GM19467 (cell line): ENCODE data around the gene CFDP1.
"Not testable (repeated sequence)": the region's sequence is repeated elsewhere in the genome, so short reads cannot be mapped to it uniquely, and the experiment has no call there.

Source experiments
- ATAC-seq: cut with Tn5 transposase; IDR thresholded peaks from one replicate; pipeline ENCODE4 v1.9.1; 2021; ENCODE audit warnings: mild to moderate bottlenecking, moderate library complexity; ENCODE audit not compliant: unreplicated experiment

Gene CFDP1

DNA sequence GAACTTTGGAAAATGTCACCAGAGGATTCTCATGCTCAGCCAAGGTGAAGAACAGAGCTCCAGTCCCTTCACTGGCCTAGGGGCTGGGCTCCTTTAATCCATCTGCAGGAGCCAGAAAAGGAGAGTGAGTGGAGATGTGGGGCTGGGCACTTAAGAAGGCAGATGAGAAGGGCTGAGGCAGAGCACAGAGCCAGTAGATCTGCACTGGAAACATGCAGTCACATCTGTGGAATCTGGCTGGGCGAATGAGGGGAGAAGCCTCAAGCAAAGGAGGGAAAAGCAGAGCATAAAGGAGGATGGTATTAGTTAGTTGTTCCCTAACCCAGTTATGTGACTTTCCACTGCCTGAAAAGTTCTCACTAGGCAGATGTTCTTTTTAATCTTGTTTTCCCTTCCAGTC is 131.5 kb downstream of the CFDP1 start:
- no peak for ATAC-seq

DNA sequence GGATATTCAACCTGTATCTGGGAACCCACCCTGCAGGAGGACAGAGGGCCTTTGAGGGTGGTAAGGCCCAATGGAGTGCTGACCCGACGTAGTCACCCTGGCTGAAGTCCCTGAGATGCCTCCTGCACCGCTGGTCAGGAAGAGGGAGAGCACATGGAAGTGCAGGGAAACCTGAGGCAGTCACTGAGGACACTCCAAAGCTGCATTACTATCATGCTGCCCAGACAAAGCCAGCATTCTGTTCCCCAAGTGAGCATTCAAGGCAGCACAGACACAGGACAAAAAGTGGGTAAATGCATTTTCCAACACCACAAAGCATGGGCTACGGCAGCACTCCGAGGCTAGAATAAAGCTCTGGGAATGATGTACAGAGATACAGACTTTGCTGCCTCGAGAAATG is 135.0 kb downstream of the CFDP1 start:
- no peak for ATAC-seq

DNA sequence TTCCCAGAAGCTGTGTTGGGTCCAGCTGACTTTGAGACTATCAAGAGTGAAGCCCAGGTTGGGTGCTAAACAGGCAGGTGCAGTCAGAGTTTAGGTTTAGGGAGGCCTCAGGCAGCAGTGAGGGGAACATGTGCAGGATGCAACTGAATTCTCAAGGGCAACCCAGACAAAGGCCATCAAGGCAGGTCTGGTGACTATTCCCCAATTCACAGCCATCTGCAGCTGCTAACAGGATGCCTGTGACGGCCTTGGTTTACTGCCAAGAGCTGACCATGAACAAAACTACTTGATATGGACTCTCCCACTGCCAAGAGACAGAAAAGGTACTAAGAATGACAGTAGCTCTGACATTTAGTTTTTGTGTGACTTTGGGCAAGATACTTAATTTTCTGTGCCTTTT is 136.7 kb downstream of the CFDP1 start:
- ATAC-seq = no peak

DNA sequence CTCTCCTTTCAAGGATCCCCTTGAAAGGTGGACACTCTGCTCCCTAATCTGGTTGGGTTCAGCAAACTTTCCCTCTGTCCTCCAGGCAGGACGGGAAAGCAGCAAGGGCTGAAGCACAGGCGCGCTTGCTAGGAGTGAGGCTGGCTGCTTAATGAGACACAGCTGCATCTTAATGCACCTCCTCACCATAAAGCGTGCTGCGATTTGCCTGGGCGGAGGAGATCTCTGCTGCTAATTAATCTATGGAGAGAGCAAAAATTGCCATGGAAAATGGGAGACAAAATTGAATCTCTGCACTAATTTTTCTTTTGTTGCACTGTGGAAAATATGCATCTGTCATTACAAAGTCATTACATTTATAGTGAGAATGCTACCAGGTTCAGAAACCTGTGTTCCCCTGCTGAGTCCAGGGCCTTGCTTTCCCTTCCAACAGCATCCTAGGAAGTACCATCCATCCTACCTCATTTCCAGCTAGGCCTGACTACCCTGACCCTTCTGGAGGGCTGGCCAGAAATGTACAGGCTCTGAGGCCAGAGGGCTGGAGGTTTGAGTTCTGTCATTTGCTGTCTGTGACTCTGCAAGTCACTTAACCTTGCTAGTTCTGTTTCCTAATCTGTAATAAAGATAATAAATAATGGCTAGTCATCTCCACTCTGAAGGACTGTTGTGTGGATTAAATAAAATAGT is 138.4 kb downstream of the CFDP1 start:
- no peak for ATAC-seq

DNA sequence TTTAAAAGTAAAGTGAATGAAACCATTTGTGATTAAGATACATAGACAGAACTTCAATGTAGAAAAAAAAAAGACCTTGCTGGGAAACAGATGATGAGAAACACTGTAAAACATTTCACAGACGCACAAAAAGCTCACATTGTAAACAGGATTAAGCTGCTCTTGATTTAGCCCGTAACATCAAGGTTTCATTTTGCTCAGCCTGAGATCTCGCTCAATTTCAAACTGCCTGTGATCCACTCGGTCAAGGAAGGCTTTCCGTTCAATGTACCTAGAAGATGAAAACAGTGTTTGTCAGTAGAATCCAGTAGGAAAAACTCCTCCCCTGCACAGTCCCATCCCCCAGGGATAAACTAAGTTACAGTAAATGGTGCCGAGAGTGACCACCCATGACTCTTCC is 139.5 kb downstream of the CFDP1 start:
- ATAC-seq = no peak

DNA sequence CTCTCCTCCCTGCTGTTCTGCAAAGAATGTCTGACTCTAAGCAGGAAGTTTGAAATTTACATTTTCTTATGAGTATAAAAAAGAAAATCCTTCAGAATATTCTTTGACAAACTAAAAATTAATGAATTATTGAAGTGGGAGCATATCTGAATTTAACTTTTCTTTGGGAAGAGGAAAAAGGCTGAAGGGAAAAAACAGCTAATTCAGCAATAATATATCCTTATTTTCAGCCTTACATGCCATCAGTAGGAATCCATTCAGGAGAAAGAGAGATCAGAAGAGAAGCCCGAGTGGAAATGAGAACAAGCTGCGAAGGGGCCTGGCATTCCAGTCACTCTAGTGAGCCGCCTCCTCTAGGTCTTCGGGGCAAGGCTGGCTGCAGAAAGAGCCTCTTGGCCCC is 140.1 kb downstream of the CFDP1 start:
- no peak for ATAC-seq

DNA sequence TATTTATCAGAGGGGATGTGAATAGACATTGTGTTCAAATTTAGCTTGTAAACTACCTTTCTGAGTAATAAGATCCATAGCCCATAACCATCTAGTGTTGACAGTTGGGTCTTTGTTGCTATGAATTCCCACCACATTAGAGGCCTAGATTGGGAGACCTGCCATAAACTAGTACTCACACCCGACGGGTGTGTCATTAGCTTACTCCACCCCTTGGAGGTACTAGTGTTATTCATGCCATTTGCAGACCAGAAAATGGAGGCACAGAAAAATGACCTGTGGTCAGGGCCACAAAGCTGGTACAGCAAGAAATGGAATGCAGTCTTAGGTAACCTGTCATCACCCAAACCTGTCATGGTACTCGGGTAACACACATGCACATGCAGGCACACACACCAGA is 140.6 kb downstream of the CFDP1 start:
- ATAC-seq = no peak

DNA sequence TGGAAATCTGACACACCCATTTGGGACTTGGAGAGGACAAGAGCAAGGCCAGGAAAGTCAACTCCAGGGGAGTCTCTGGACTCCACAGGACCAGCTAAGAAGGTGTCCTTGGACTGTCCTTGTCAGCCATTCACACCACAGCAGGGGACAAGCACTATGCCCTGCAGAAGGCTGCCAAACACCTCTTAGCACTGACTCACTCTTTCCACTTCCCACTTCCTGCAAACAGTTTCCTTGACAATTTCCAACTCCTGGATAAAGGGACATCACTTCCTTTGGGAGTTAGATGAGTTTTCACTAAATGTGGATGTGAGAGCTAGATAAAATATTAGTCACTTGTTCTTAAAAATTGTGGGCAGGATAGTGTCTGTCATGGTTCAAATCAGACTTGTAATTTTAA is 144.1 kb downstream of the CFDP1 start:
- ATAC-seq = no peak

DNA sequence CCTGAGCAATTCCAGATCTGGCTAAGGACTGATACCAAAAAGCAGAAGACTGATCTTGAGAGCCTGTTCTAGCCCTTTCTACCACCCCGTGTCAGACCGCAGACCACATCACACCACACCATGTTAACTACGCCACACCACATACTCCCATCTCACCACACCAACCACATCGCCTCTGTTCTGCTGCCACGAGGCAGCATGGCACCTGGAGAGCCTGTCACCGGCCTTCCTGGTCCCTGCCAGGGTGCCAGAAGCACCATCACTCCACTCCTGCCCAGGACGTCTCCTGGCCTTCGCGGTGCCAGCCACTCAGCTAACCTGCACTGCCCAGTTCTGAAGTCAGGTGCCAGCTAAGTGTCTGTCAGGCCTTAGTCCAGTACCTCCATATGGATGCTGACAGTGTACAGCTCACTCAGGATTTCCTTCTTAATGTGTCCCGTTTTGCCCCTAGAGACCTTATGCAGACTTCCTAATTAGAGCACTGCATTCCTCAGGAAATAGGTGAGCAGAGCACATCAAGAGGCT is 144.6 kb downstream of the CFDP1 start:
- no peak for ATAC-seq

DNA sequence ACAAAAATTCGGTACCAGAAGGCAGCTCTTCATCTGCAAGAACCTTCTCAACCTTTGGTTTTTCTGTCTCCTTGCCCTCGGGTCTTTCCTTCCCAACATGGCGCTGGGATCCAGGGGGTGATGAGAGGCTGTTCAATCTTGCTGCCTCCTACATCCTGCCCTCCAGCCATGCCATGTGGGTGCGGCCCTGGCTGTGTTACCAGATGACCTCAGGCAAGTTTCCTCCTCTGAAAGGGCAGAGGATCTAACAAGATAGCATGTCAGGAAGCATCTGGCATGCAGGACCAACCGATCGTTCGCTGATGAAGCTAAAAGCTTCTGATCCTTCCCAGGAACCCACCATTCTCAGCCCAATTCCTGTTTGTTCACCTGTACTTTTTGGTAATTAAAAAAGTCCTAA is 145.1 kb downstream of the CFDP1 start:
- ATAC-seq = no peak

DNA sequence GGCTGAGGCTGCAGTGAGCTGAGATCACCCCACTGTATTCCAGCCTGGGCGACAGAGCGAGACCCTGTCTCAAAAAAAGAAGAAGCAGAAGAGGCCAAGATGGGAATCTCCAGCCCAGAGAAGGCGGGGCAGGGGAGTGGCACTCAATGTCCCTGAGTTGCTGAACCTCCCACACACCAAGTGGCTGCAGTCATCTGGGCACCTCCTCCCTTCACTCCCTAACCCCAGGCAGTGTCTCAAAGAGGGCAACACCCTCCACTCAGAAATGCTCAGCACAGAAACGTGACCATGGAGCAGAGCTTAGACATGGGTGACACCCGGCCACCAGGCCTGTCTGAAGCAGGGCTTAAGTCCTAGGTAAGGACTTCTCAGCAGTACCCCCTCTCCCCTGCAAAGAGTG is 145.6 kb downstream of the CFDP1 start:
- no peak for ATAC-seq

DNA sequence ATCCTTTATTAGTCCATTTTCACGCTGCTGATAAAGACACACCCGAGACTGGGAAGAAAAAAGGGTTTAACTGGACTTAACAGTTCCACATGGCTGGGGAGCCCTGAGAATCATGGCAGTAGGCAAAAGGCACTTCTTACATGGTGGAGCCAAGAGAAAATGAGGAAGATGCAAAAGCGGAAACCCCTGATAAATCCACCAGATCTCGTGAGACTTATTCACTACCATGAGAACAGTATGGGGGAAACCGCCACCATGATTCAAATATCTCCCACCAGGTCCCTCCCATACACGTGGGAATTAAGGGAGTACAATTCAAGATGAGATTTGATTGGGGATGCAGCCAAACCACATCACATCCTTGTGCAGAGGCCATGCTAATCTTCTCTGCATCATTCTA is 146.9 kb downstream of the CFDP1 start:
- ATAC-seq = no peak

DNA sequence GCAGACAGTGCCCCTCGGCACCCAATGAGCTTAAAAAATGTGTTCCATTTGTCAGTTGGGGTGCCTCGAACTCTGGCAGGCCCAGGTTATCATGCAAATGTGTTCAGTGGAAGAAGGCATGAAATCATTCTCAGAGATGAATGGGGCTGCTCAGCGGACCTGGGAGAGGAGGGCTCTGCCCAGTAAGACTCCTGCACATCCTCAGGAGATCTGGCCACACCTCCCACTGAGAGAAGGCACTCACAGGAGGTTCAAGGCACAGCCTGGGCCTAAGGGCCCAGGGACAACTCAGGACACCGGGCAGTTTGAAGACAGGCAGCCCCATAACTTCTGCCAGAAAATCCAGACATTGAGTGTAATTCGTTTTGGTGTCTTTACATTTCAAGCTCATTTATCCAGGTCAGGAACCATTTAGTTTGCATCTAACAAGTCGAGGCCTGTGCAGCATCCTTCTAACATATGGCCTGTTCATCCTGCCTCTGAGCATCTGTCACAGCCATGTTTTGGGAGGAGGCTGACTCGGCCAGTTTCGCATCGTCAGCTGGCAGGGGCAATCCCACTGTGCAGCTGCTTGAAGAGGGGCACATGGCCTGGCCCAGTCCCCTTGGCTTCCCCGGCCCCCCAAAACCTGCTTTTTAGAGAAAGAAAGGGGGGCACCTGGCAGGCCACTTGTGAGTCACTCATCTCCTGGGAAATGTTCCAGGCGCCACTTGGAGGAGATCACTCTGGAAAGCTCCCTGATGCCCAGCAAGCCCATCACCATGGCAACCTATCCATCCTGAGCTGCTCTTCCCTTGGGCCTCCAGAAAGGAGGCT is 150.6 kb downstream of the CFDP1 start:
- no peak for ATAC-seq

DNA sequence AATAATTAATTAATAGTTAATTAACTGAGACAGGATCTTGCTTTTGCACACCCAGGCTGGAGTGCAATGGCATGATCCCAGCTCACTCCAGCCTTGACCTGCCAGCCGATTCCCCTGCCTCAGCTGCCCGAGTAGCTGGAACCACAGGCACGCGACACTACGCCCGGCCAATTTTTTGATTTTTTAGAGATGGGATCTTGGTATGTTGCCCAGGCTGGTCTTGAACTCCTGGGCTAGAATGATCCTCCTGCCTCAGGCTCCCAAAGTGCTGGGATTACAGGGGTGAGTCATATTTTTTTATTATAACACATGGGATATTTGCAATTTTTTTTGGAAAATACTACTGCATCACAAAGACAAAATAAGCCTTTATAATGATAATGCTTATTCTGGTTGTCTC is 151.5 kb downstream of the CFDP1 start:
- ATAC-seq = no peak

DNA sequence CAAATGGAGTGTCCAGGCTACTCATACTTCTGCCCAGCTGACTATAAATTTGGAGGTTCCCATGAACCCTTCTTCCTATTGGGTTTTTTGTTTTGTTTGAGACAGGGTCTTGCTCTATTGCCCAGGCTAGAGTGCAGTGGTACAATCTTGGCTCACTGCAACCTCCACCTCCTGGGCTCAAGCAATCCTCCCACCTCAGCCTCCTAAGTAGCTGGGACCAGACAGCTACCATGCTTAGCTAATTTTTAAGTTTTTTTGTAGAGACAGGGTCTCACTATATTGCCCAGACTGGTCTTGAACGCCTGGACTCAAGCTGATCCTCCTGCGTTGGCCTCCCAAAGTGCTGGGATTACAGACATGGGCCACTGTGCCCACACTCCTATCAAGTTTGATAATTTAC is 152.3 kb downstream of the CFDP1 start:
- not testable (repeated sequence) for ATAC-seq

DNA sequence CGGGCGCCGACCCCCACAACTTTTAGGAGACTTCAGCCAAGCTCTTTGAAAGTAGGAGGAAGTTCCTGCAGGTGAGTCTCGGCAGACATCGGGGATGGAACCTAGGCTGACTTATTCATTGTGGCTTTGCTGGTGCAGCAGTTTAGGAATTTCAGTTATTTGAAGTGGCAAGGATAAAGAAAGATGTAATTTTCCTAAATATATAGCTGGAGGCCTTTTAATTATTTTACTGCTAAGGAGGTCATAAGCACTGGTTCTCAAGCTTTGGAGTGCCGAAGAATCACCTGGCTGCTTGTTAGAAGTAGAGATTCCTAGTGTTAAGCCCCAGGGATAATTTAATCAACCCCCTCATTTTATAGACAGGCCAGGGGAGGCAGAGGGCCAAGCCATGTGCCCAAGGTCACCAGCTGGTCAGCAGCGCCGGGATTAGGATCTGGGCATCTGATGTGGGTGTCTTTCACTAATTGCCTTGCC is 152.9 kb downstream of the CFDP1 start:
- ATAC-seq = no peak

DNA sequence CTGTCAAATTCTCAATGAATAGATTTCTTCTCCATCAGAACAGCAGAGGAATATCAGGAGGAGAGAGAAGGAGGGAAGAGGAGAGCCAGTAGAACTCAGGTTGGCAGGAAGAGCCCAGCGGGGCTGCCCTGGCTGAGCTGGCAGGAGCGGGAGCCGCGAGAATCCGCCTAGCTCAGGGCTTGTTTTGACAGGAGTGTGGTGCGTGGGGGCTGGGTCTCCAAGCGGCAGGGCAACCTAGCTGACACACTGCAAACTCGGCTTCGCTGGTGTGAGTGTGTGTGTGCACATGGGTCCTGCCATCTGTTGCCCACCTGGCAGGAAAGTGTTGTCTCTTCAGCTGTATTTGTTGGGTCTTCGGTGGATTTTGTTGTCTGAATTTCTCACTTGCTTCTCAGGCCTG is 154.0 kb downstream of the CFDP1 start:
- ATAC-seq = no peak

DNA sequence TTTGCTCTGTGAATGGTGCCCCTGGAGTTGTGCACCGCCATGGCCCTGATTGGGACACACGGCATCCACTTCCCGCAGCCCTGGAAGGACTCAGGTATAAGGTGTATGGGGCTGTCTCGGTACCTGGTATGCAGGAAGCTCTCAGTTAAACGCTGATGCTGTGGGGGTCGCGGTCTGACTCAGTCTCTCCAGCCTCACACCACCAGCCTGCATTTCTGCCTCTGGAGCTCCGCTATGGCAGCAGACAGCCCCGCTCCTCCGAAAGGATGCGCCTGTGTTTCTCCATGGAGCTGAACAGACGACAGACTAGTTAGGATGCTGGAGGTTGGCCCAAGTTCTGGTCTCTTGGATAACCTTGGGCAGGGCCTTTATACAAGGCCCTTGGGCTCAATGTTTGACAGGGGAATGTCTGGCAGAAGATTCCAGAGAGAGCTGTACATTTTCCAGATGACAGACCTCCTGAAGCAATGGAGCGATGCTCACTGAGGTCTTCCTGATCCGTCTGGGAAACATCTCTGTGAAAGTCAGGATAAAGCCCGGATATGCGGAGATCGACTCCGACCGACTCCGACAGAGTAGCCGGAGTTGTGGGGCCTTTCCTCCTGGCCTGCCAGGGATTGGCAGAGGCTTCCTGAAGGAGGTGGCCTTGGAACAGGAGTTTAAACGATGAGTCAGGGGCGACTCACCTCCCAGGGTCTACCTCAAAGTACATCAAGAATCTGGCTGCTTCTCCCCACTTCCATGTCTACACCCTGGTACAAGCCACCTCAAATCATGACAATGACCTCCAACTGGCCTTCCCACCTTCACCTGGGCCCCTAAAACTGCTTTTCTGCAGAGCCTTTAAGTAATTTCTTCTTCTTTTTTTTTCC is 160.0 kb downstream of the CFDP1 start:
- no peak for ATAC-seq

DNA sequence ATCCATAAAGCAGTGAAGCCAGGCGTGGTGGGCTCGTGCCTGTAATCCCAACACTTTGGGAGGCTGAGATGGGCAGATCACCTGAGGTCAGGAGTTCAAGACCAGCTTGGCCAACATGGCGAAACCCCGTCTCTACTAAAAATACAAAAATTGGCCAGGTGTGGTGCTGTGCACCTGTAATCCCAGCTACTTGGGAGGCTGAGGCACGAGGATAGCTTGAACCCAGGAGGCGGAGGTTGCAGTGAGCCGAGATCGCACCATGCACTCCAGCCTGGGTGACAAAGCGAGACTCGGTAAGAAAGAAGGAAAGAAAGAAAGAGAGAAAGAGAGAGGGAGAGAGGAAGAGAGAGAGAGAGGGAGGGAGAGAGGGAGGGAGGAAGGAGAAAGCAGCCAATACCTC is 160.7 kb downstream of the CFDP1 start:
- ATAC-seq = not testable (repeated sequence)

DNA sequence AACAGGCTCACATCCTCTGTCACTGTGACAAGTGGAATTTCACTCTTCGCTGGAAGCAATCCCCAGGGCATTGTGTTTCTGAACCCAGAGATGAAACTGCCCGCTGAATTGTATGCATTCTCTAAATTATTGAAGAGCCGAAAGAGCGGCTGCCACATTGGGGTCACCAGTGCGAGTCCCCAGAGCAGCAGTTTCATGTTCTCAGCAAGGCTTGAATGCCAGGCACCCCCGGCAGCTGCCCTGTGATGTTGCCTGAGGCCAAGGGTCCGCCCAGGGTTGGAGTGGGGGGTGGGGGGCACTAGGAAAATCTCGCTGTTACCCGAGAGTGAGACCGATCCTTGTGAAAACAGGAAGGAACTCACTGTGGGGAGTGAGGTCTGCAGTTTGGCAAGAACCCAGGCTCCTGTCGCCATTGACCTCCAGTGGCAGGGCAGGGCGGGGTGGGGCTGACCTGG is 161.2 kb downstream of the CFDP1 start:
- no peak for ATAC-seq

DNA sequence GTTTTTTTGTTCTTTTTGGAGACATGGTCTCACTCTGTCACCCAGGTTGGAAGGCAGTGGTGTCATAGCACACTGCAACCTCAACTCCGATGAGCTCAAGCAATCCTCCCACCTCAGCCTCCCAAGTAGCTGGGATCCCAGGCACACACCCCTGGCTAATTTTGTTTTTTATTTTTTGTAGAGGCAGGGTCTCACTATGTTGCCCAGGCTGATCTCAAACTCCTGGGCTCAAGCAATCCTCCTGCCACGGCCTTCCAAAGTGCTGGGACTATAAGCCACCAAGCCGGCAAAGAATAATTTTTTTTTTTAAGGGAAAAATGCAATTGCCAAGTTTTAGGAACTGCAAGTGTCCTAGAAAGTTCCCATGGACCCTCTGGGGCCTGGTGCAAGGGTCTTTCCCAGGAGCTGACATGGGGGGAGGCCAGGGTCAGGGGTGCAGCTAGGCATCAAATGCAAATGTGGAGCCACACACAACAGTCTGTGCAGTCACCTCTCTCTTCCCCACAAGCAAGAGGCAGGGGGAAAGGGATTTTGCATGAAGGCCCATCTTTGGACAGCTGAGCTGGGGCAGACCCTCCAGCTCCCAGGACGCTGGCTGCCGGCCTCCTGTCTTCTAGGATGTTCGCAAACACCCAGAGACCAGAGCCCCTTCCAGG is 161.7 kb downstream of the CFDP1 start:
- no peak for ATAC-seq
